HUES6 (cell line): Measurements from ENCODE around the gene NEK1.
"Not testable (repeated sequence)": the region's sequence is repeated elsewhere in the genome, so short reads cannot be mapped to it uniquely, and the experiment has no call there.

ENCODE experiments used
- H3K27ac ChIP-seq: 2 replicates; pipeline ENCODE4 v1.7.0; 2013; ENCODE audit warnings: low read depth, mild to moderate bottlenecking, low read length, inconsistent platforms
- H3K27me3 ChIP-seq: 2 replicates; pipeline ENCODE4 v1.6.1; 2013; ENCODE audit warnings: low read length; ENCODE audit not compliant: control insufficient read depth, insufficient read depth
- H3K36me3 ChIP-seq: 2 replicates; pipeline ENCODE4 v1.6.1; 2013; ENCODE audit warnings: low read length; ENCODE audit not compliant: control insufficient read depth, insufficient read depth
- H3K4me1 ChIP-seq: 2 replicates; pipeline ENCODE4 v1.6.1; 2013; ENCODE audit warnings: low read length; ENCODE audit not compliant: control insufficient read depth, insufficient read depth
- H3K4me3 ChIP-seq: 2 replicates; pipeline ENCODE4 v1.5.1; 2013; ENCODE audit warnings: low read depth, low read length
- H3K9ac ChIP-seq: one replicate; pipeline ENCODE4 v1.6.1; 2013; ENCODE audit warnings: mild to moderate bottlenecking, low read length
- H3K9me3 ChIP-seq: 2 replicates; pipeline ENCODE4 v1.6.1; 2013; ENCODE audit warnings: low read depth, low read length; ENCODE audit not compliant: control insufficient read depth, insufficient read depth

The NEK1 gene

GRCh38 chr4:169626331-169627282 lies 14.2 kb upstream of the NEK1 start:
- Histone ChIP-seq H3K4me1 (peaks cover 7% of the 10 kb centered on the region; the same call in 1 of the 2 replicates), H3K9ac (no peak overlapping the region), H3K9me3 (no peaks in the 10 kb centered on the region), H3K27me3 (no peaks in the 10 kb centered on the region), H3K36me3 (no peaks in the 10 kb centered on the region), H3K4me3 (no peak overlapping the region), H3K27ac (no peak overlapping the region)

GRCh38 chr4:169625886-169626285 lies 13.5 kb upstream of the NEK1 start:
- peaks cover 7% of the 10 kb centered on the region; the same call in 1 of the 2 replicates for H3K4me1 ChIP-seq
- H3K27me3 ChIP-seq = no peaks in the 10 kb centered on the region
- no peaks in the 10 kb centered on the region for H3K36me3 ChIP-seq
- H3K4me3 ChIP-seq = no peak overlapping the region
- H3K27ac ChIP-seq = no peak overlapping the region
- H3K9ac ChIP-seq = no peak overlapping the region
- H3K9me3 ChIP-seq = no peaks in the 10 kb centered on the region

GRCh38 chr4:169624012-169624411 lies 11.6 kb upstream of the NEK1 start:
- H3K9me3 ChIP-seq, H3K27ac ChIP-seq, H3K9ac ChIP-seq, H3K4me1 ChIP-seq, H3K36me3 ChIP-seq, H3K4me3 ChIP-seq, H3K27me3 ChIP-seq: not testable (repeated sequence)

GRCh38 chr4:169622566-169622965 lies 10.2 kb upstream of the NEK1 start:
- Histone ChIP-seq H3K9ac (no peak overlapping the region), H3K9me3 (no peaks in the 10 kb centered on the region), H3K4me3 (peak overlapping the region; percentile 85), H3K4me1 (peaks cover 7% of the 10 kb centered on the region; the same call in 1 of the 2 replicates), H3K27ac (no peak overlapping the region), H3K27me3 (no peaks in the 10 kb centered on the region), H3K36me3 (no peaks in the 10 kb centered on the region)

GRCh38 chr4:169621731-169622492 lies 9.5 kb upstream of the NEK1 start:
- Histone ChIP-seq H3K36me3 (no peaks in the 10 kb centered on the region), H3K4me1 (peaks cover 7% of the 10 kb centered on the region; the same call in 1 of the 2 replicates), H3K9me3 (no peaks in the 10 kb centered on the region), H3K27ac (no peak overlapping the region), H3K4me3 (peak overlapping the region; percentile 85), H3K27me3 (no peaks in the 10 kb centered on the region), H3K9ac (peak overlapping the region; percentile 27)

GRCh38 chr4:169620880-169621248 lies 8.5 kb upstream of the NEK1 start:
- peak overlapping the region; percentile 81; the same call in 1 of the 2 replicates for H3K27ac ChIP-seq
- H3K4me1 ChIP-seq = peaks cover 7% of the 10 kb centered on the region; the same call in 1 of the 2 replicates
- no peaks in the 10 kb centered on the region for H3K9me3 ChIP-seq
- H3K4me3 ChIP-seq = peak overlapping the region; percentile 85
- H3K27me3 ChIP-seq = no peaks in the 10 kb centered on the region
- peak overlapping the region; percentile 89 for H3K9ac ChIP-seq
- H3K36me3 ChIP-seq = no peaks in the 10 kb centered on the region

- peak within 1 kb of the TSS; percentile 85 for H3K4me3 ChIP-seq
- no peaks in the 10 kb centered on the region for H3K9me3 ChIP-seq
- H3K27ac ChIP-seq = peak within 1 kb of the TSS; percentile 81; the same call in 1 of the 2 replicates
- H3K27me3 ChIP-seq = no peaks in the 10 kb centered on the region
- peak within 1 kb of the TSS; percentile 89 for H3K9ac ChIP-seq
- H3K4me1 ChIP-seq = peaks cover 7% of the 10 kb centered on the region; the same call in 1 of the 2 replicates
- no peaks in the 10 kb centered on the region for H3K36me3 ChIP-seq
Observed at GRCh38 chr4:169619958-169620879, 7.8 kb upstream of the NEK1 start, which contains the start of gene CLCN3. Gene CLCN3, plus strand, starts transcription at chr4:169620578. Its CDS starts 15,351 bp downstream, at chr4:169635929.

GRCh38 chr4:169619518-169619957 lies 7.2 kb upstream of the NEK1 start:
- Histone ChIP-seq H3K4me3 (peak overlapping the region; percentile 85), H3K4me1 (peaks cover 7% of the 10 kb centered on the region; the same call in 1 of the 2 replicates), H3K9ac (peak overlapping the region; percentile 72), H3K36me3 (no peaks in the 10 kb centered on the region), H3K9me3 (no peaks in the 10 kb centered on the region), H3K27me3 (no peaks in the 10 kb centered on the region), H3K27ac (no peak overlapping the region; the same call in 1 of the 2 replicates)

GRCh38 chr4:169618986-169619385 lies 6.6 kb upstream of the NEK1 start:
- Histone ChIP-seq H3K9ac (no peak overlapping the region), H3K4me3 (peak overlapping the region; percentile 85), H3K9me3 (no peaks in the 10 kb centered on the region), H3K4me1 (peaks cover 7% of the 10 kb centered on the region; the same call in 1 of the 2 replicates), H3K27ac (no peak overlapping the region), H3K36me3 (no peaks in the 10 kb centered on the region), H3K27me3 (no peaks in the 10 kb centered on the region)

- no peak overlapping the region for H3K9ac ChIP-seq
- H3K36me3 ChIP-seq = no peaks in the 10 kb centered on the region
- no peaks in the 10 kb centered on the region for H3K27me3 ChIP-seq
Observed at GRCh38 chr4:169618286-169618685, 5.9 kb upstream of the NEK1 start.

More at GRCh38 chr4:169618286-169618685, 5.9 kb upstream of the NEK1 start:
- no peak overlapping the region for H3K27ac ChIP-seq
- no peak overlapping the region for H3K4me3 ChIP-seq
- peaks cover 10% of the 10 kb centered on the region; the same call in 1 of the 2 replicates for H3K4me1 ChIP-seq
- H3K9me3 ChIP-seq = no peaks in the 10 kb centered on the region
